NCI-H2107 (cell line): ENCODE data around the gene CHEK2.
"Not testable (repeated sequence)": the region's sequence is repeated elsewhere in the genome, so short reads cannot be mapped to it uniquely, and the experiment has no call there.

Experiments used
- DNase-seq: peaks from one replicate; lab custom pipeline; 2025; lab: John Stamatoyannopoulos, UW

The CHEK2 gene

GRCh38 chr22:28689796-28690195, 51.8 kb downstream of the CHEK2 start:
- not testable (repeated sequence) for DNase-seq

- DNase-seq: not testable (repeated sequence)
Observed at GRCh38 chr22:28682966-28683365, 58.7 kb downstream of the CHEK2 start.

- not testable (repeated sequence) for DNase-seq
Observed at GRCh38 chr22:28680813-28681490, 60.7 kb downstream of the CHEK2 start.

- DNase-seq: not testable (repeated sequence)
Observed at GRCh38 chr22:28679611-28680287, 61.9 kb downstream of the CHEK2 start, which contains the start of gene TTC28. TTC28 (minus strand) TSS chr22:28679840; CDS start chr22:28679723, 117 bp downstream.

- DNase-seq: not testable (repeated sequence)
Observed at GRCh38 chr22:28678778-28679610, 62.6 kb downstream of the CHEK2 start.

GRCh38 chr22:28678170-28678569, 63.5 kb downstream of the CHEK2 start:
- DNase-seq: not testable (repeated sequence)

- no peak for DNase-seq
Observed at GRCh38 chr22:28674121-28674563, 67.5 kb downstream of the CHEK2 start.

GRCh38 chr22:28670756-28671155, 70.9 kb downstream of the CHEK2 start:
- DNase-seq: no peak

- no peak for DNase-seq
Observed at GRCh38 chr22:28670161-28670560, 71.5 kb downstream of the CHEK2 start.

GRCh38 chr22:28669387-28669786, 72.2 kb downstream of the CHEK2 start:
- DNase-seq: no peak

GRCh38 chr22:28663569-28663942, 78.1 kb downstream of the CHEK2 start:
- not testable (repeated sequence) for DNase-seq

- DNase-seq: no peak
Observed at GRCh38 chr22:28658448-28658847, 83.2 kb downstream of the CHEK2 start.

- DNase-seq: no peak
Observed at GRCh38 chr22:28656181-28656580, 85.4 kb downstream of the CHEK2 start.

GRCh38 chr22:28650463-28650862, 91.2 kb downstream of the CHEK2 start:
- DNase-seq: no peak

GRCh38 chr22:28648792-28649191, 92.8 kb downstream of the CHEK2 start:
- DNase-seq: no peak

- no peak for DNase-seq
Observed at GRCh38 chr22:28647216-28647615, 94.4 kb downstream of the CHEK2 start.

- DNase-seq: no peak
Observed at GRCh38 chr22:28639321-28639720, 102.3 kb downstream of the CHEK2 start.
